ENCODE results near the gene UCK2.

The UCK2 gene

DNA sequence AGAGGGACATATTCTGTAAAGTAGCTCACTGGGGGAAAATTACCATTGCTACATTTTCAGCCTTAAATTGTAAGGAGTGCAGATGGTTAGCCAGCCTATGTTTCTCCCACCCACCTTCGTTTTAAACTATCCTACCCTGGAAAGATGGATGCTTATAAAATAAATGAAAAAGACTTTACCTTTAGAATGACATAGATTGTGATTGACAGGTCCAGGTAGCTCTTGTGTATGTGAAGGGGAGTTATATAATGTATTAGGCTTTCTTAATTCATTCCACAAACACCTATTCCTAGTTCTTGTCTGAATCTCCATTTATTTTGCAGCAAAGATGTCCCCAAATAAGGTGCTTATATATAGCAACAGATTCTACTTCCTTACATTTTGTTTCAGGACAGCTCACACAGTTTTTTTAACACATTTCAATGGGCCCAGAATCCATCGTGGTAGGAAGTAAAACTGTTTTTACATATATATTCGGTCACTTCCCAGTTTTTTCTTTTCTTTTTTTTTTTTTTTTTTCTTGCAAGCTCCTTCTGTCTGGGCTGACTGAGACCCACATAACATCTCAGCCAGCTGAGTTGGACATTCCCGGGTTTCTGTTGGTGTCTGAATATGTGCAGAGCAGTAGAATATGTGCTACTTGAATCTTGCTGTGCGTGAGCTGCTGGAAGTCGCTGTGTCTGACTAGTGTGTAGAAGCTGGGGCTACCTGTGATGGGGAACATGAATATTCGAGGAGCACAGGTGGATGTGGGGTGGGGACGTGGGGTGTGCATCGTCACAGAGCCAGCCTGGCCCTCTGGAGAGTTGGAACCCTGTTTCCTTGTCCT is 27.8 kb downstream of the UCK2 start:
- DNase-seq (ENCODE audit: low spot score): no peak

DNA sequence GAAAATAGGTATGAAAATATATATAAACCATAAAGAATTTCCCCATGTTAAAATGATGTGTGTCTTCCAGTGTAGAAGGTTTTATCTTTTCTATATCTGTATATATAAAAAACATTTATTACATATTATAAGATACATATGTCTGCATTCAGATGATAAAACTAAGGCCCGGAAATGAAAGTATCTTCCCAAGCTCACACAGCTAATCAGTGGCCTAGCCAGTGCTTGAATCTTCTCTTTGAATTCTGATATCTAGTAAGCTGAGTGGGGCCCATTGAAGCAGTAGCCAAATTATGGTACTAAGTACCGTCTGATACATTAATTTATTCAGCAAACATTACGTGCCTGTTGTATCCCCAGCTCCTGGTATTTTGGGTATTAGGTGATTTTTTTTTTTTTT is 28.6 kb downstream of the UCK2 start:
- no peak for DNase-seq (ENCODE audit: low spot score)

DNA sequence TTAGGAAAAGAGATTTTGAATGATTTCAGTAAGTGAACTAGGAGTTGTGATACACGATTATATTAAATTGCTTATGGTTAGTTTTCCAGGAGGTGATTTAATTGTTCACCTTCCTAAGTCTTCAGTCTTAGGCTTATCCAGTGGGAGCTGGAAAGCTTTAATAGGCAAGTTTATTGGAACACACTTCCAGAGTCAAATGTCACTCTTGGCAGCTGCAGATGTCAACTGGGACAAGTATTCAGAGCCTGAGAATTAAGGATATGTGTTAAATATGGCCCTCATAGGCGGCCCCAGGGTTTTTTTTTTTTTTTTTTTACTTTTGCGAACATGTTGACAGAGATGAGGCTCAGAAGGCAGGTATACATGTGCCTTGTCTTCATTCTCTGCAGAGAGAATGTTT is 29.2 kb downstream of the UCK2 start:
- DNase-seq (ENCODE audit: low spot score): no peak

DNA sequence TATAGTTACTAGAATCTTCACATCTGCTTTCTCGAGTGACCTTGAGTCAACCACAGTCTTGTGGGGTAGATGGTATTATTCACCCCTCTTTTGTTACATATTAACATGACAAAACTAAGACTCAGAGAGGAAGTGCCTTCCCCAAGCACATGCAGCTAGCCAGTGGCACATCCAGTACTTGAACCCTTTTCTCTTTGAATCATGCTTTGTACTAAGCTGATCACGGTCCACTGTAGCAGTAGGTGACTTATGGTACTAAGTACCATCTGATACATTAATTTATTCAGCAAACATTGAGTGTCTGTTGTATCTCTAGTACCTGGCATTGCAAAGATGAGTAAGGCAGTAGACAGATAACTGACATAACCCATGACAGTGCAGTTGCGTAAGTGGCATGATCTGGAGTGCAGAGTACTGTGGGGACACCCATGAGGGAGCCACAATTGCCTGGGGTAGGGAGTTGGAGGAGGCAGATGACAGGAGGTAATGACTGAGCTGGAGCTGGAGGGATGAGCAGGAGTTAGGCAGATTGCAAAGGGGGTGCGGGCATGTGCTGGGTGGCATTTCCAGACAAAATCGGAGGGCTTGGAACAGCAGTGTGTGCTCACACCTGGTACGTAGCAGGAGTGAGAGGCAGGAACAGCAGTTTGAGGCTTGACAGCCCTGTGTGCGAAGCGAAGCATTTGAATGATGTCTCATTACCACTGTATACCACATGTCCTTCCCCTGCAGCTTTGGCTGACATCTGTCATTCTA is 29.8 kb downstream of the UCK2 start:
- no peak for DNase-seq (ENCODE audit: low spot score)

DNA sequence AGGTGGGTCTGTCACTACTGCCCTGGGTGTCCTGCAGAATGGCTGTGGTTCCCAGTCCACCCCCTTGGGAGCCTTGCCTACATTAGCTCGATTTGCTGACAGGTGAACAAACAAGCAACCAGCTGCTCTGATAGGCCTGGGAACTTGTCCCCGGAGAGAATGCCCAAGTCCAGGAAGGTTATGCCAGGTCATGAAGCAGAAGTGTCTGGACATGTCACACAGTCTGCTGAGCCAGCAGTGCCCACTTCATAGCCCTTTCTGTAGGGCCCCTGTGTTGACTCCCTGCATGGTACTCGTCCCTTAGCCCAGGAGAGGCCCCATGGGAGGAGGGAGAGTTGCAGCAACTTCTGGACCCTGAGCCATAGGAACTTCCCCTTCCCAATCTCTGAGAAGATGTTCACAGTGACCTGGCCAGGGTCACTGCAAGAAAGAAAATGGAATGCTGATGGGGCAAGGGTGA is 31.0 kb downstream of the UCK2 start:
- DNase-seq (ENCODE audit: low spot score): no peak

DNA sequence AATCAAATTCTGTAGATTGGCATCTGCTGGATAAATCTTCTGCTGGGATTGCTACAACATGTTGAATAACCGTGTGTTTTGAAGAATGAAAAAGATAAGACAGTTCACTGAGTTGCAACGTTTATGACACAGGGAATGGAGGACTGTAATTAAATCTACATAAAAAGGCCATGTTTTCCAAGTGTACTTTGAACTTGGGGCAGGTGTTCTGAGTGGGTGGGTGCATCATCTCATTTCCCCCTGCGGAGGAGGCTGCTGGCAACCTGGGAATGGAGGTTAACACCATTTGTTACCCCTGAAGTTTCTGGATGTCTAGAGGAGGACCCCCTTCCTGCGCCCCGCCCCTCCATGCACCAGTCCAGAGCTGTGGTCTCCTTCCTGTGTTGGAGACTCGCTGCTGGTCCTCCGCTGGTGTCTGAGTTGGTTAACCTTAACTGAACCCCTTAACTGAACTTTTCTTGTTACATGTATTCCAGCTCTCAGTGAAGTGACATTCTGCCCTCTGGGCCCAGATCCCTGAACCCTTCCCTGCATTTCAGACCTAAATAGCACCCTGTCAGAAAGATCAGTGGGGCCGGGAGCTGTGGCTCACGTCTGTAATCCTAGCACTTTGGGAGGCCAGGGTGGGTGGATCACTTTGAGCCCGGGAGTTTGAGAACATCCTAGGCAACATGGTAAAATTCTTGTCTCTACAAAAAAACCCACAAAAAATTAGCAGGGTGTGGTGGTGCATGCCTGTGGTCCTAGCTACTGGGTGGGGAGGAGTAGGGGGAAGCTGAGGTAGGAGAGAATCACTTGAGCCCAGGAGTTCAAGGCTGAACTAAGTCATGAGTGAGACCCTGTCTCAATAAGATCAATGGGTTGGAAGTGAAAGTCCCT is 31.8 kb downstream of the UCK2 start:
- no peak for DNase-seq (ENCODE audit: low spot score)

DNA sequence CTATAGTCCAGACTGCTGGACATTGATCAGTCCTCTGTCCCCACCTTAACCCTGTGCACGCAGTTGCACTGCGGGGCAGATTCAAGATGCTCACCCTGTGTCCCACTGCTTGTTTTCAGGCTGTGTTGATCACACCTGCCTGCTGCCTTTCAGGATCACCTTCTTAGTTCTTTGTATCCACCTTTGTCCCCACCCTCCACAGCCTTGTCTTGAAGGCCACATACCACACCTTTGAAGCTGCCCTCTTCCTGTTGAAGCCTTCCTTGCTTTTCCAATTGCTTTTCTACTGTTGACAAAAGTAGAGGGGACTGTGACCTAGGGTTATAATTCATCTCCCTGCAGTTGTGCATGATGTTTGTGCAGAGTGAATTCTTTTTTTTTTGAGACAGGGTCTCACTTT is 32.7 kb downstream of the UCK2 start:
- no peak for DNase-seq (ENCODE audit: low spot score)

DNA sequence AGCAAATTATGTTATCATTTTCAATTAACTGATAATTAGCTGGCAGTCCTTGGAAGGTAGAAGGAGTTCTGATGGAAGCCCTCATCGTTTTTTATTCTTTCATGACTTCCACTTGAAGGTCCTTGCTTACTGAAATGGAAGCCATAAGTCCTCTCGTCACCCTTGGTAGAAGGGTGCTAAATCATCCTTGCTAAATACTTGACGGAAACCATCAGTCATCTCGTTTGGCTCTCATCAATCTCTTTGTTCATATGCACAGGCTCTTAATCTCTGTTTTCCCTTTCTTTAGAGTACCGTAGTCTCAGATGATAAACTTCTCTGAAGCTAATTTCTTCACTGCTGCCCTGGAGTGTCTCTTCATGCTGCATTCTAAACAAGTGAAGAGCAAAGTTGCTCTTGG is 34.5 kb downstream of the UCK2 start:
- no peak for DNase-seq (ENCODE audit: low spot score)

DNA sequence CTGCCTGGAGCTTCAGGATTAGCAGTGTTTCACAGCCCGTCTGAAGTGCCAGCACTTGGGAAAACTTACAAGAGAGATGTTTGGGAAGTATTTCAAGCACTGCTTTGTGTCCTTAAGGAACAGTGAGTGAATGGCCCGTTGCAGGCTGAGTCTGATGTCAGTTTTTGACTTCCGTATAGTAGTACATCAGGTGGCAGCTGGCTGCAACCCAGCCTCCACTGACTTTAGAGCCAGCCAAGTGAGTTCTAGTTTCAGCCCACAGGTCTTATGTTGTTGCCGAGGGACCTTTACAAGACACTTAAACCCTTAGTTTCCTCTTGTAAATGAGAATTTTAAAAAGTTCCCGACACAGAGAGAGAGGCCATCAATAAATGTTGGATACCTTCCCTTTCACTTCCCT is 35.0 kb downstream of the UCK2 start:
- DNase-seq (ENCODE audit: low spot score): no peak

DNA sequence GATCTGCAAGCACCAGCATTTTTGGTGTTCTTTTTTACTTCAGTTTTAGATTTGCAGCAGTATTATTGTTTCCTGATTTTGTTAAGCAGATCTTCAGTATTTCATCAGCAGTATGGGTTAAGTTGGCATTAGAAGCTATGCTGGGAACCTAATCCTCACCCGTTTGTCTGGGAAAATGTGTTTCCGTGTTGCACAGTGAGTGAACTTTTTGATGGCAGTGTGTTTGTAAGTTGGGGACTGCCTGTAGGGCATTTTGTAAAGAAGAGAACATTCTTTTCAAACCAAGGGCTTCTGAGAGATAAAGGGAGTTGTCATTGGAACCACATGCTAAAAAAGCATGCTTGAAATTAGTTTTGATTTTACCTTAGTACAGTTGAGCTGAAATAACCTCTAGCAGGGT is 35.9 kb downstream of the UCK2 start:
- no peak for DNase-seq (ENCODE audit: low spot score)

DNA sequence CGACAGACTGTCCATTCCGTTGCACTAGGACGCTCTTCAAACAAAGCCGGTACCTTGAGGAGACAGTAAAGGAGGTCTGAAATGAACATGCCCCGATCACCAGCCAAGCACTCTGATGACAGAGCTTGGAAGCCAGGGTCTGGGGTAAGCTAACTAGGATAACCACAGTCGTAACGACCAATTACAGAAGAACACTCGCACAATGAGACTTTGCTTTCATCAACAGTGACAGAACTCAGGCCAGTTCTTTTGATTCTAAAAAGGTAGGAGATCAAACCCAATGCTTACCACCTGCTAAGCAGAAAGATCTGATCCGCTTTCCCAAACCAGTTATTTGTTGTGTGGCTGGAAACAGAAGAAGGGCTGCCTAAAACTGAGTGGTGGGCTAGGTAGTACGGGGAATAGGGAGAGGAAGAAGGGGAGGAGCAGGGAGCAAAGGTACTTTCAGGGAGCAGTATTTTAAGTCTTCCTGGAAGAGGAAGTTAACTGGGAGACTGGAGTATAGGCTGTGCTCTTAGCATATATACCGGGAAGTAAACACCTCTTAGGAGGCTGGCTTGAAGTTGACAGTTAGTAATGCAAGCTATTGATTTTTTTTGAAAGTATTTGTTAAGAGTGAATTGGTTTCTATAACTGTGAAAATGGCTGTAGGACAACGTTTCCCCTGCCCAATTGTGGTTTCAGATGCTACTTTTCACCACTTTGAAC is 38.4 kb downstream of the UCK2 start:
- DNase-seq (ENCODE audit: low spot score): no peak

DNA sequence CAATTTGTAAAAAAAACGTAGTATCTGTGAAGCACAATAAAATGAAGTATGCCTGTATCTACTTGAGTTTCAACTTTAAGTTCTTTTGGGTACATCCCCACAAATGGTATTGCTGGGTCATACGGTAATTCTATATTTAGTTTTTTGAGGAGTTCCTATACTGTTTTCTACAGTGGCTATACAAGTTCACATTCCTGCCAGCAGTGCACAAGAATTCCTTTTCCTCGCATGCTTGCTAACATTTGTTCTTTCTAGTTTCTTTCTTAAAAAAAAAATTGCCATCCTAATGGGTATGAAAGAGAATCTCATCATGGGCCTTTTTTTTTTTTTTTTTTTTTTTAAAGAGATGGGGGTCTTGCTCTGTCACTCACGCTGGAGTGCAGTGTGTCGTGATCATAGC is 41.9 kb downstream of the UCK2 start:
- no peak for DNase-seq (ENCODE audit: low spot score)

DNA sequence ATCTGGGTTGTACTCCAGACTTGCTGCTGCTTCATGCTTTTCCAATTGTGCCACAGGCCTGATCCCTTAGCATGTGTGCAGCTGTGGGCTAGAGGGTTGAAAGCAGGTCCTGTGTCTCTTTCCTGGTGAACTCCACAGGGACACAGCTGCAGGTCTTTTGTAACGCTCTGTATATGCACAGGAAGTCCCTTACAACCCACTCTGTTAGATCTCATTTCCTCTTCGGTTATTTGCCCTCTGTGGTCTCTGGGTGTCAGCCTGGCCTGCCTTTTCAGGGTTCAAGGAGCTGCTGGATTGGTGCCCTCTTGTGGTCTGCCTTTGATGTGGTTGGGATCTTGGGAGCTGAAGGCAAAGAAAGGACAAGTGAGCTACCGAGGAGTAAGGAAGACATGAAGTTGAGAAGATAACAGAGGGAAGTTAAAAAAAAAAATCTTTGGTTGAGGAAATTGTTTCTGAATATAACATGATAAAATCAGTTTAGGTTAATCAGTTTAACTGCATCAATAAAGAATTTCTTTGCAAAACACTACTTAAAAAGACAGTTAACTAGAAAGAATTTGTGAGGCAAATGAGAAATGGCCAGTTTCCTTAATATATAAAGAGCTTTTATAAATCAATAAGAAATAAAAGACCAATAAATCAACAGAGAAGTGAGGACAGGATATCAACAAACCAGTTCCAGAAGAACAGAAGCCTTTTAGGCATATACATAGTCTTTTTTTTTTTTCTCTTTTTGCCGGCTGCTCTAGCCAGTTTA is 44.1 kb downstream of the UCK2 start:
- no peak for DNase-seq (ENCODE audit: low spot score)

DNA sequence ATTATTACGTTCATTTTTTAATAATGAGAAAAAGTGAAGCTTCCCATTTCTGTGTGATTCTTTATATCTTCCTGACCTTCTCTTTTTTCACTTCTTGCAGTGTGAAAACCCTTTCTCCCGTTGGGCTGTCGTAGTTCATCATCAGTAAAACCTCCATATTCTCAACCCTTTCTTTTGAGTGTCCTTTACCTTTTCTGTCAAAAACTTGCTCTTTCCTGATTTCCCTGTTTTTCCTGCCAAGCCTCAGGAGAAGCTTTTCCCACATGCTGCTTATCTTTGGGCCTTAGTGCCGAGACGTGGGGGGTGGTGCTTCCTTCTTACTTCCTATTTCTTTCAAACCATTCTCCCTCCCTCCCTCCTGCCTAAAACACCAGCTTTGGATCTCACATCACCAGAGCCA is 46.1 kb downstream of the UCK2 start:
- DNase-seq (ENCODE audit: low spot score): no peak

DNA sequence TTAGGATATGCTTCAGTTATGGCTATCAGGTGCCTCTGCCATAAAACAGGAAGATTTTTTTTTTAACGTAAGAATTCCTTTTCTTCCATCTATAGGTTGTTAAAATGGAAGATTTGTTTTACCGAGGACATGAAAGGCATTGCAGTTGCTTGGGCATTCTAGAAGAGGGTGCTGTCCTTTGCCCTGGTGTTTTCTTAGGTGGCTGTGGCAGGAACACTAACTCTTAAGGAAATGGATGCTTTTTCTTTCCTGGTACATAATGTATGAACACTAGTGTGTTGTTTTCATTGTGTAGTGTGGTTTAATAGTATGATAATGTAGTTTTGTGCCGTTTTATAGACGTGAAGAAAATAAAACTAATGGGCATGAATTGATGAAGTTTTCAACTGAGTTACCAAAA is 47.2 kb downstream of the UCK2 start:
- DNase-seq (ENCODE audit: low spot score): no peak

DNA sequence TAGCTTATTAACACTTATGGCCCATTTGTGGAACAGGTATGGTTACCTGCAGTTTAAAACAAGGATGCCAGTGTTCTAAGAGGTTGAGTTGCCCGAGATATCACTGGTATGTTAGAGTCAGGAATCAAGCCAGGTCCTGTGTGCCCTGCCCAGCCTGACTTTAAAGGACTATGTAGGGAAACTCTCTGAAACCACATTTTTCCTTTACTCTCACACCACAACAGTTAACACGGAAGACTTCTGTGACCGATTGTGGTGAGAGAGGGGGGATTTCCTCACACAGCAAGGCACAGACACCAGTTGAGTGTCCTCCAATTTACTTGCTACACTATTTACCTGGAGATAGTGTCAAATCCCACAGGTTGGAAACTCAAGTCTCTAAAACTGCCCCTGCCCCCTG is 47.8 kb downstream of the UCK2 start:
- no peak for DNase-seq (ENCODE audit: low spot score)

DNA sequence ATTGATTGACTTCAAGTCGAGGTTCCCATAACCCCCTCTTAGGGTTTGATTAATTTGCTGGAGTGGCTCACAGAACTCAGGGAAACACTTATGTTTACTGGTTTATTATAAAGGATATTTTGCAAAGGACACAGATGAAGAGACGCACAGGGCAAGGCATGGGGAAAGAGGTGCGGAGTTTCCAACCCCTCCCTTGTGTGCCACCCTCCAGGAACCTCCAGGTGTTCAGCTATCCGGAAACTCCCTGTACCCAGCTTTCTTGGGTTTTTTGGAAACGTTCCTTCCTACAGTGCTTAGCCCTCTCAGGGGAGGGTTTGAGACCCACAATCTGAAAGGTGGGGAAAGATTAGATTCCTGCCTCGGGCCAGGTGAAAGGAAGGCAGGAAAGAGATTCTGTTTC is 48.2 kb downstream of the UCK2 start:
- no peak for DNase-seq (ENCODE audit: low spot score)

DNA sequence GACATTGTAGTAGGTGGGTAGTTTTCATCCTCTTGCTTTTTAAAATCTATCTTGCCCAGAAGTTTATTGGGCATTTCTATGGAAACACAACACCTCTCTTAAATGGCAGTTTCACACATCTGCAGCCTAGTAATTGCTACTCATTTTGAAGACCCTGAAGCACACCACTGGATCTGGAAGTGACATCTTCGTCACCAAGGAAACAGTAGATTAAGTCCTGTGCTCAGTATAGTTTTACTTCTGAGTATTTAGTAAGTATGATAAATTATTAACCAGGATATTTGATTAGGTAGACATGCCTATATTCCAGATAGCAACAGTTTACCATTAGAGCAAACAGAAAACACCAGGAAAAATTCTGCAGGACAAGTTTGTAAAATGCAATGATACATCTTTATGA is 48.7 kb downstream of the UCK2 start:
- no peak for DNase-seq (ENCODE audit: low spot score)

DNA sequence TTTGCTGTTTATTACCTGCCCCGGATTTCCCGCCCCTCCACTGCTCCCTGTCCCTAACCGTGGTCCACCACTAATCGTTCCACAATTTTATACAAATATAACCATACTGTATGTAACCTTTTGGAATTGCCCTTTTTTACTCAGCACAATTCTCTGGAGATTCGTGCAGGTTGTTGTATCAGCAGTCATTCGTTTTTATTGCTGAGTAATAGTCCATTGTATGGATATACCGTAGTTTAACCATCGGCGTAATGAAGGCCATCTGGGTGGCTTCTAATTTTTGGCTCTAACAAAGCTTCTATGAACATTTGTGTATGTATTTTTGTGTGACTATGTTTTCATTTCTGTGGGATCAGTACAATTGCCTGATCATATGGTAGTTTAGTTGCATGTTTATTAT is 50.0 kb downstream of the UCK2 start:
- DNase-seq (ENCODE audit: low spot score): no peak

DNA sequence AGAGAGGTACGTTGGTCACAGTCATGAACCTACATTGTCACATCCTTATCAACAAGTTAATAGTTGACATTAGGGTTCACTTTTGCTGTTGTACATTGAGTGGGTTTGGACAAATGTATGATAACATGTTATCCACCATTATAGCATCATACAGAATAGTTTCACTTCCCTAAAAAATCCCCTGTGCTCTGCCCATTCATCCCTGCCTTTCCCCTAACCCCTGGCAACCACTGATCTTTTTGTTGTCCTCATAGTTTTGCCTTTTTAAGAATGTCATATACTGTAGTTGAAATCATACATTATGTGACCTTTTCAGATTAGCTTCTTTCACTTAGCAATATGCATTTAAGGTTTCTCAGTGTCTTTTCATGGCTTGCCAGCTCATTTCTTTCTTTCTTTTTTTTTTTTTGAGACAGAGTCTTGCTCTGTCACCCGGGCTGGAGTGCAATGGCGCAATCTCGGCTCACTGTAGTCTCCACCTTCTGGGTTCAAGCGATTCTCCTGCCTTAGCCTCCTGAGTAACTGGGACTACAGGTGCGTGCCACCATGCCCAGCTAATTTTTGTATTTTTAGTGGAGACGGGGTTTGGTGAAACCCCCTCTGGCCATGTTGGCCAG is 50.6 kb downstream of the UCK2 start:
- DNase-seq (ENCODE audit: low spot score): no peak

DNA sequence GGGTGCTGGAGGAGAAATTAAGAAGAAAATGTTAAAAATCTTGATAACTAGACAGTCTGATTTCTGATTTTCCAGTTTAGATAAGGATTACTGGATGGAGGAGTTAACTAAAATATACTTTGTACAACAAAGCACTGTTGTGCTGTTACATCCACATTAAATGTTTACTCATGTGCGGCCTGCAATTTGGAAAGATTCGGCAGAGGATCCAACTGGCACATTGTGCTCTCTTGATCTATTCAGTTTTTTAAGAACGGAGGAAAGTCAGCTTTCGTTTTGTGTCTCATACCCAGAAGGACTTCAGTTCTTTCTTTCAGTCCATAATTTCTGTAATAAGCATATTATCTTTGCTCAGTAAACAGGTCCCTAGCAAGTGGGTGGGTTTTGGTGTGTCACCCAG is 52.5 kb downstream of the UCK2 start:
- DNase-seq (ENCODE audit: low spot score): no peak

Measured in D341Med (cell line).